NCI-H526 treated with DMSO at 0.1 percent for 48 hours (cell line): ENCODE data around the gene CHADL.
"Not testable (repeated sequence)": the region's sequence is repeated elsewhere in the genome, so short reads cannot be mapped to it uniquely, and the experiment has no call there.

Source experiments
- DNase-seq: peaks from one replicate; lab custom pipeline; 2025; lab: John Stamatoyannopoulos, UW

CHADL gene

GRCh38 chr22:41181349-41182241 is 59.1 kb downstream of the CHADL start:
- no peak for DNase-seq

GRCh38 chr22:41180926-41181325 is 59.8 kb downstream of the CHADL start:
- DNase-seq, result no peak

GRCh38 chr22:41180362-41180761 is 60.4 kb downstream of the CHADL start:
- not testable (repeated sequence) for DNase-seq
